SU-DHL-6 (cell line): ENCODE results near the gene PCDHB14.

Source experiments
- H2AFZ ChIP-seq: fragments of 200-600 bp; sonication (generic); 2 replicates; pipeline ENCODE4 v1.6.1; 2014; ENCODE audit warnings: low read depth, mild to moderate bottlenecking, moderate library complexity, mixed read lengths, antibody characterized with exemption, low read length; ENCODE audit not compliant: severe bottlenecking
- H3F3A ChIP-seq: fragments of 200-600 bp; shearing (Covaris generic); 2 replicates; pipeline ENCODE4 v1.6.0; 2016; ENCODE audit warnings: antibody characterized with exemption, mild to moderate bottlenecking; ENCODE audit not compliant: insufficient read depth
- H3K27ac ChIP-seq: fragments of 200-600 bp; sonication (generic); 2 replicates; pipeline ENCODE4 v1.5.1; 2016; ENCODE audit warnings: low read depth, mild to moderate bottlenecking, low read length, moderate library complexity, mixed read lengths
- H3K27me3 ChIP-seq: fragments of 200-600 bp; sonication (generic), shearing (Covaris generic); 2 replicates; pipeline ENCODE4 v1.6.0; 2014; ENCODE audit warnings: mild to moderate bottlenecking, low read length
- H3K36me3 ChIP-seq: fragments of 200-600 bp; sonication (generic); 2 replicates; pipeline ENCODE4 v1.6.1; 2014; ENCODE audit warnings: mild to moderate bottlenecking, low read length, mixed read lengths
- H3K4me2 ChIP-seq: fragments of 300-600, 200-600 bp; shearing (Covaris generic), sonication (generic); 2 replicates; pipeline ENCODE4 v1.6.0; 2014; ENCODE audit warnings: low read length, low read depth, mild to moderate bottlenecking; ENCODE audit not compliant: poor library complexity, severe bottlenecking
- H3K4me3 ChIP-seq: fragments of 200-600 bp; sonication (generic); 2 replicates; pipeline ENCODE4 v1.5.1; 2014; ENCODE audit warnings: antibody characterized with exemption, low read length, mild to moderate bottlenecking, mixed read lengths; ENCODE audit not compliant: insufficient read depth, poor library complexity, severe bottlenecking
- H3K79me2 ChIP-seq: fragments of 200-600 bp; sonication (generic); 2 replicates; pipeline ENCODE4 v1.6.1; 2014; ENCODE audit warnings: mild to moderate bottlenecking, low read length, moderate library complexity; ENCODE audit not compliant: insufficient read depth
- H3K9ac ChIP-seq: fragments of 200-600 bp; sonication (generic); 2 replicates; pipeline ENCODE4 v1.7.0; 2014; ENCODE audit warnings: mild to moderate bottlenecking, low read length
- H3K9me2 ChIP-seq: fragments of 200-600 bp; sonication (generic); replicated peaks from 2 replicates; pipeline ENCODE4 v1.6.1; 2014; ENCODE audit warnings: low read length; ENCODE audit not compliant: insufficient read depth
- H3K9me3 ChIP-seq: fragments of 200-600 bp; sonication (generic); 2 replicates; pipeline ENCODE4 v1.6.1; 2014; ENCODE audit warnings: low read length, mixed read lengths; ENCODE audit not compliant: insufficient read depth
- H4K20me1 ChIP-seq: fragments of 200-600 bp; sonication (generic); 2 replicates; pipeline ENCODE4 v1.6.1; 2014; ENCODE audit warnings: low read depth, mild to moderate bottlenecking, antibody characterized with exemption, low read length, moderate library complexity, mixed read lengths
- EZH2phosphoT487 ChIP-seq: fragments of 200-600 bp; sonication (generic), shearing (Covaris generic); conservative IDR thresholded peaks from 2 replicates; pipeline ENCODE4 v1.6.1; 2018; ENCODE audit warnings: mild to moderate bottlenecking, antibody characterized with exemption, low read length, moderate library complexity, mixed read lengths
- TF ChIP-seq, protein P1 (sequence below): fragments of 200-600 bp; sonication (generic); IDR thresholded peaks from one replicate; pipeline ENCODE4 v1.5.1; 2017; ENCODE audit warnings: antibody characterized with exemption, mild to moderate bottlenecking, low read length, moderate library complexity; ENCODE audit not compliant: insufficient read depth, poor library complexity, severe bottlenecking

PCDHB14 gene

DNA sequence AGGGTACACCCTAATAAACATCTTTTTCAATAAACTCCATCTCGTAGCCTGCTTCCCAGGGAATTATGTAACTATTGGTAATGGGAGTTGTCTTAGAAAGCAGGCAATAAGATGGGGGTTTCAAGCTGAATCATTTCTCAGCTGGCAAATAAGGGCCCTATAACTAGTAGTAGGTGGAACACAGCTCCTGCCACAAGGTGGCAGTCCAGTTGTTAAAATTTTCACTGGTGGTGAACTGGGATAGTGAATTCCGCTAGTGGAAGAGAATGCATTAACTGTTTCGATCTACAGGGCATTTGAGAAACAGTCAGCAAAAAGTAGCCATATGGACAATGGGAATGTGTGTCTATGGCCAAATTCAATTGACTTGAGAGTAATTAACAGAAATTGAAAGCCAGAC, 49.8 kb downstream of the PCDHB14 start:
- no peak overlapping the region for H3K9ac ChIP-seq
- H3F3A ChIP-seq = no peaks in the 10 kb centered on the region
- H3K9me3 ChIP-seq = peaks cover 8% of the 10 kb centered on the region; the same call in 1 of the 2 replicates
- H3K9me2 ChIP-seq = no peaks in the 10 kb centered on the region
- no peak overlapping the region for H3K4me2 ChIP-seq
- H3K79me2 ChIP-seq = no peaks in the 10 kb centered on the region
- no peaks in the 10 kb centered on the region for H3K36me3 ChIP-seq
- no peak overlapping the region for H3K27ac ChIP-seq
- TF ChIP-seq, protein P1, sequence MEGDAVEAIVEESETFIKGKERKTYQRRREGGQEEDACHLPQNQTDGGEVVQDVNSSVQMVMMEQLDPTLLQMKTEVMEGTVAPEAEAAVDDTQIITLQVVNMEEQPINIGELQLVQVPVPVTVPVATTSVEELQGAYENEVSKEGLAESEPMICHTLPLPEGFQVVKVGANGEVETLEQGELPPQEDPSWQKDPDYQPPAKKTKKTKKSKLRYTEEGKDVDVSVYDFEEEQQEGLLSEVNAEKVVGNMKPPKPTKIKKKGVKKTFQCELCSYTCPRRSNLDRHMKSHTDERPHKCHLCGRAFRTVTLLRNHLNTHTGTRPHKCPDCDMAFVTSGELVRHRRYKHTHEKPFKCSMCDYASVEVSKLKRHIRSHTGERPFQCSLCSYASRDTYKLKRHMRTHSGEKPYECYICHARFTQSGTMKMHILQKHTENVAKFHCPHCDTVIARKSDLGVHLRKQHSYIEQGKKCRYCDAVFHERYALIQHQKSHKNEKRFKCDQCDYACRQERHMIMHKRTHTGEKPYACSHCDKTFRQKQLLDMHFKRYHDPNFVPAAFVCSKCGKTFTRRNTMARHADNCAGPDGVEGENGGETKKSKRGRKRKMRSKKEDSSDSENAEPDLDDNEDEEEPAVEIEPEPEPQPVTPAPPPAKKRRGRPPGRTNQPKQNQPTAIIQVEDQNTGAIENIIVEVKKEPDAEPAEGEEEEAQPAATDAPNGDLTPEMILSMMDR = peak; percentile 23
- TF ChIP-seq EZH2phosphoT487 = no peak
- H4K20me1 ChIP-seq = no peaks in the 10 kb centered on the region
- no peak overlapping the region for H3K4me3 ChIP-seq
- H2AFZ ChIP-seq = no peak overlapping the region
- H3K27me3 ChIP-seq = no peaks in the 10 kb centered on the region
